HUES48 (cell line): Measurements from ENCODE around the gene CARD18.

Source experiments
- H3K27ac ChIP-seq: one replicate; pipeline ENCODE4 v1.7.0; 2013; ENCODE audit warnings: low read depth, low read length, inconsistent platforms
- H3K27me3 ChIP-seq: 2 replicates; pipeline ENCODE4 v1.6.1; 2013; ENCODE audit warnings: mild to moderate bottlenecking, low read length; ENCODE audit not compliant: control insufficient read depth, insufficient read depth
- H3K36me3 ChIP-seq: 2 replicates; pipeline ENCODE4 v1.6.1; 2013; ENCODE audit warnings: low read length; ENCODE audit not compliant: control insufficient read depth, insufficient read depth
- H3K4me1 ChIP-seq: 2 replicates; pipeline ENCODE4 v1.6.1; 2013; ENCODE audit warnings: mild to moderate bottlenecking, low read length; ENCODE audit not compliant: control insufficient read depth, insufficient read depth
- H3K4me3 ChIP-seq: 2 replicates; pipeline ENCODE4 v1.5.1; 2013; ENCODE audit warnings: mild to moderate bottlenecking, low read depth, low read length
- H3K9ac ChIP-seq: 2 replicates; pipeline ENCODE4 v1.6.1; 2013; ENCODE audit warnings: mild to moderate bottlenecking, low read depth, low read length, moderate library complexity
- H3K9me3 ChIP-seq: 2 replicates; pipeline ENCODE4 v1.6.1; 2013; ENCODE audit warnings: low read length; ENCODE audit not compliant: control insufficient read depth, insufficient read depth

CARD18 gene

DNA sequence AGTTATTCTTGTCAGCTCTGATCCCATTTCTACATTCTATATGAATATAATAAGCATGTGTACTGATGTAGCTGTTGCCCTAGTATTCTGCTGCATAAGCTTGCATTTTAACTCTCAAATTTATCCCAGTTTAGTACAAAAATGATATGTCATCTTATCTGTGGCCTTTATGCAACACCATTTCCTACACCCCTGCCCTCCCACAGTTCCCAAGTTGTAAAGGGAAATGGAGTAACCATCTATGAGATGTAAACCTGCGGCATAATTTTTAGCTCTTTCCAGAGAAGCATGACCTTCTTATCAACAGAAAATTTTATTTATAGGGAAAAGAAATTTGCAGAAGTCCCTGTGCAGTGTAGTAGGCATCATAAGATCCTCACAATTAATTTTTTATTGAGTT is 18.9 kb upstream of the CARD18 start:
- Histone ChIP-seq H3K9me3 (no peaks in the 10 kb centered on the region), H3K36me3 (no peaks in the 10 kb centered on the region), H3K27ac (no peak overlapping the region), H3K27me3 (no peaks in the 10 kb centered on the region), H3K9ac (no peak overlapping the region), H3K4me1 (no peaks in the 10 kb centered on the region), H3K4me3 (no peak overlapping the region)

DNA sequence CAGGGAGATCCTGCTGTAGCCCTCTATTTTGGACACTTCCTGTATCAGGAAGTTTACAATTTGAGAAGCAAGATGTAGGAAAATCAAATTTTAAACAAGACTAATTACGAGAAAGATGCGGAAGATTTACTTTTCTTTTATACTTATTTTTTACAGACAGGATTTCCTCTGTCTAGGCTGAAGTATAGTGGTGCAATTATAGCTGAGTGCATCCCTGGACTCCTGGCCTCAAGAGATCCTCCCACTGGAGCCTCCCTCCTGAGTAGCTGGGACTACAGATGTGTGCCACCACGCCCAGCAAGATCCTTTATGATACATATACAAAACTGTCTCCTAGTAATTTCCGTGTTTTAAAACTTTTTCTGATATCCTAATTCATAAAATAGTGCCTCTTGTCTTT is 17.2 kb upstream of the CARD18 start:
- Histone ChIP-seq H3K4me1 (0 out of 2 replicates have a peak, but pooled peaks cover 3% of the 10 kb centered on the region), H3K9me3 (no peaks in the 10 kb centered on the region), H3K27ac (no peak overlapping the region), H3K9ac (no peak overlapping the region), H3K4me3 (no peak overlapping the region), H3K36me3 (no peaks in the 10 kb centered on the region), H3K27me3 (no peaks in the 10 kb centered on the region)

DNA sequence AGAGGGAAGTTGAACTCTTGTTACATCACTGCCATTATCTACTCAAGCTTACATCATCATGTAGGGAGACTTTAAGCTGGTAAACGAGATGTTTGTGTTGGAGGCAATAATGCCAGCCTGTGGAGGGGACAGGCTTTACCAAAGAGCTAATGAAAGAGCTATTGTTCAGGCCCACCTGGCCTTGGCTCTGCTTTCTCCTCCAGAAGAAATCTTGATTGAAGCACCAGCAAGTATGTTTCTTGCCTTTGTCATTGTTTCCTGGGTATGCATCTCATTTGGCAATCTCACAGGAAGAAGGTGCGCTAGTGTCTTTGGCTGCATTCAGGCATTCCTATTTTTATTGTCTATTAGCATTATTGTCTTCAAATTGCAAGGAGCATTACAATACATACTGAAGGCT is 16.7 kb upstream of the CARD18 start:
- H3K27ac ChIP-seq: no peak overlapping the region
- no peaks in the 10 kb centered on the region for H3K9me3 ChIP-seq
- no peaks in the 10 kb centered on the region for H3K36me3 ChIP-seq

DNA sequence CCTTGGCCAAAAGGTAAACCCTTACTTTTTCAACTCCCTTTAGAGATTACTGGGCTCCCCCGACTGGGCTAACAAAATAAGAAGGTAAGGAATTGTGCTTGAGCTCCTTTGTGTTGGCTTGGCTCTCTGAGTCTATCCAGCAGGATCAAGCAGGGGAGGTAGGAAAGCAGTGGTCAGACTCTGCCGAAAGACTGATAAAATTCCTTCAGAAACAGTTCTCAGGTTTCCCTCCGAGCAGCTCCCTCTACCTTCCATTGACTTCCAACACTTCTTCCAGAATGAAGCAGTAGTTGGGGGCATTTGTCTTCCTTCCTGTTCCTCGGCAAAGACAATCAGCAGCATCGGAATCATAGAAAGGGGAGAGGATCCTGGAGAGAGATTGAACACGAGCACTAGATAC is 16.1 kb upstream of the CARD18 start:
- 0 out of 2 replicates have a peak, but pooled peaks cover 3% of the 10 kb centered on the region for H3K4me1 ChIP-seq
- no peak overlapping the region for H3K27ac ChIP-seq
- H3K36me3 ChIP-seq: no peaks in the 10 kb centered on the region
- H3K27me3 ChIP-seq: no peaks in the 10 kb centered on the region
- H3K4me3 ChIP-seq: no peak overlapping the region
- H3K9me3 ChIP-seq: no peaks in the 10 kb centered on the region
- no peak overlapping the region for H3K9ac ChIP-seq

More for the DNA sequence above, 16.7 kb upstream of the CARD18 start:
- no peak overlapping the region for H3K4me3 ChIP-seq
- no peak overlapping the region for H3K9ac ChIP-seq
- no peaks in the 10 kb centered on the region for H3K27me3 ChIP-seq
- 0 out of 2 replicates have a peak, but pooled peaks cover 3% of the 10 kb centered on the region for H3K4me1 ChIP-seq

DNA sequence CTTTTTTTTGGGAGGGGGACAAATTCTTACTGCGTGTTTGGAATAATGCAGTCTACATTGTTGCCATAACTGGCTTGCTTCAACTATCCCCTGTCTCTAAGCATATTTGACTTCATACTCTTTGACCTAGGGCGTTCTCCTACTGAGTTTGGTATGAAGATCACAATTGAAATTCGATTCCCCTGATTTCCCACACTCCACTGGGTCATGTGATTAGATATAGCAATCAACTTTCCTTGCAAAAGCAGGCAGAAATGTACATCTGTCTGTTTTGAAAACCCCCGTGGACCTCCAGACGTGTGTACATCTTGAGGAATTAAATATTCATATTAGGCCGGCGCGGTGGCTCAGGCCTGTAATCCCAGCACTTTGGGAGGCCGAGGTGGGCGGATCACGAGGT is 13.8 kb upstream of the CARD18 start:
- Histone ChIP-seq H3K9ac (no peak overlapping the region), H3K4me3 (no peak overlapping the region), H3K27me3 (no peaks in the 10 kb centered on the region), H3K4me1 (0 out of 2 replicates have a peak, but pooled peaks cover 3% of the 10 kb centered on the region), H3K36me3 (no peaks in the 10 kb centered on the region), H3K27ac (no peak overlapping the region), H3K9me3 (no peaks in the 10 kb centered on the region)

DNA sequence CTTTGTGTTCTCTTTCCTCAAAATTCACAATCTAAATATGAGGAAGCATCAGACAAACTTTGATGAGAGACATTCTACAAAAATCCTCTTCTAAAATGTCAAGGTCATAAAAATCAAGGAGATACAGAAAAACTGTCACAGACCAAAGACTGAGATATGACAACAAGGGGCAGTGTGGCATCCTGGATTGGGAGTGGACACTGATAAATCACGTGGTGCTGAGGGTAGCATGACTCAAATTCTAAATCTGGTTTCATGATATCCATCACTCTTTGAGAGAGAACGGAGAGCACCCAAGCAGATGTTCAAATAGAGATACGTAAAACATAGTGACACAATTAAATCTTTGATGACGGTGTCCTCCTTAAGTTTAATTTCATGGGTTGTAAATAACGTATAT is 13.0 kb upstream of the CARD18 start:
- no peaks in the 10 kb centered on the region for H3K36me3 ChIP-seq
- H3K27me3 ChIP-seq: no peaks in the 10 kb centered on the region
- H3K9me3 ChIP-seq: no peaks in the 10 kb centered on the region
- H3K4me1 ChIP-seq: 0 out of 2 replicates have a peak, but pooled peaks cover 3% of the 10 kb centered on the region
- no peak overlapping the region for H3K4me3 ChIP-seq
- no peak overlapping the region for H3K27ac ChIP-seq
- H3K9ac ChIP-seq: no peak overlapping the region

DNA sequence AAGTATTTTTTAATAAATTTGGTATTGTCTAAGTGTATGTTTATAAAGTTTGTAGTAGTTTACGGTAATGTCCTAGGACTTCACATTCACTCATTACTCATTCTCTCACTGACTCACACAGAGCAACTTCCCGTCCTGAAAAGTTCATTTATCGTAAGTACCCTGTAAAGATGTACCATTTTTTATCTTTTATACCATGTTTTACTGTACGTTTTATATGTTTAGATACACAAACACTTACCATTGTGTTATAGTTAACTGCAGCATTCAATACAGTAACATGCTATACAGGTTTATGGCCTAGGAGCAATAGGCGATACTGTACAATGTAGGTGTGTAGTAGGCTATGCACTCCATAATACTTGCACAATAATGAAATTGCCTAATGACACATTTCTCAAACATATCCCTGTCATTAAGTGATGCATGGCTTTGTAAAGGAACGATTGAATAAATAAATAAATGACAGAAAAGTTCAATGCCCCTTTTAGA is 12.5 kb upstream of the CARD18 start:
- Histone ChIP-seq H3K27me3 (no peaks in the 10 kb centered on the region), H3K9me3 (no peaks in the 10 kb centered on the region), H3K36me3 (no peaks in the 10 kb centered on the region), H3K9ac (no peak overlapping the region), H3K27ac (no peak overlapping the region), H3K4me3 (no peak overlapping the region), H3K4me1 (0 out of 2 replicates have a peak, but pooled peaks cover 3% of the 10 kb centered on the region)

DNA sequence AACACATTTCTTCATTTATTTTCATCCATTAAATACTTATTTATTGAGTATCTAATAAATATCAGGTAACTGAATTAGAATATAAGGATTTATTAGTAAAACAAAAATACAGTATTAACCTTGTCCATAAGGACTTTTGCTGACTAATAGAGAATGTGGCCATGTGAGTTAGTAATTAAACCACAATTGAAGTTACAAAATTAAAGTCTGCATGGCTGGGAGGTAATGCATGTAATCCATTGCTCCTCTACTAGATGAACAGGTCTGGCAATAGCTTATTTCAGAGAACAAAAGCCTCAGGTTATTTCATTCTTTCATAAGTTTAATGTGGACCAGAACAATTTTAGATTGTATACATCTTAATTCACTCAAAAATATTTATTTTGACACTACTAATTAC is 9.9 kb upstream of the CARD18 start:
- H3K9me3 ChIP-seq: no peaks in the 10 kb centered on the region
- no peak overlapping the region for H3K9ac ChIP-seq
- H3K27ac ChIP-seq: no peak overlapping the region
- H3K4me3 ChIP-seq: no peak overlapping the region
- 0 out of 2 replicates have a peak, but pooled peaks cover 3% of the 10 kb centered on the region for H3K4me1 ChIP-seq
- H3K27me3 ChIP-seq: no peaks in the 10 kb centered on the region
- H3K36me3 ChIP-seq: no peaks in the 10 kb centered on the region

DNA sequence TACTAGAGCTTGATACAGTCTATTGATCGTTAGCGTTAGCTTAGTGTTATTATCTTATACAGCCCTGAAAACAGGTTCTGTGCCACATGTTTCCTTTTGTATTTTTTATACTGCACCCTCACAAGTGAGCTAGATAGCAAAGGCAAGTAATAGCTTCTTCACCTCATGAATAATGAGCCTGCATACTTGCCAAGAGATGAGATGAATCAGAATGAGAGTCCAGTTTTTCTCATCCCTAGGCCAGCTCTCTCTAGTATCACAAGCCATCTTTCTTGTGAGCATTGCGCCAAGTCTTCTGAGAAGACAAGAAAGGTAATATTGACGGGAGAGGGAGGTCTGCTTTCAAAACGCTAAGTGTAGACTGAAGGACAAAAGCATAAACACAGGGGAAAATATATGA is 8.7 kb upstream of the CARD18 start:
- H3K9me3 ChIP-seq: no peaks in the 10 kb centered on the region
- H3K27me3 ChIP-seq: no peaks in the 10 kb centered on the region
- no peak overlapping the region for H3K9ac ChIP-seq
- H3K36me3 ChIP-seq: no peaks in the 10 kb centered on the region
- 0 out of 2 replicates have a peak, but pooled peaks cover 1% of the 10 kb centered on the region for H3K4me1 ChIP-seq
- H3K4me3 ChIP-seq: no peak overlapping the region
- no peak overlapping the region for H3K27ac ChIP-seq

DNA sequence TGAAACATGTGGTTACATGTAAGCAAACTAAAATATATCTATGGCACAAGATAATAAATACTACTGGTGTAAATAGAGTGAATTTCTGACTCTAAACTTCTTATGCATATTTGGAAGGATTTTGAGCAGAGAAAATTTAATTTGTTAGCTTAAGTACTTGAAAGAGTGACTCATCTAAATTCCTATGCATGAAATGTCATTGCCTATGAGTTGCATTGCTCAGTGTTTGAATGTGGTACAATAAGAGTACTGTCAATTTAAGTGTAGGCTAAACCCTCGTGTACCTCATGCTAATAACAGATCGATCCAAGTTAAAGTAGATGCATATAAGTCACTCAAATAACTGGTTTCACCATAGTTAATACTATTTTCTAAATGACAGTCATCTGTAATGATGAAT is 5.3 kb upstream of the CARD18 start:
- Histone ChIP-seq H3K27me3 (no peaks in the 10 kb centered on the region), H3K36me3 (no peaks in the 10 kb centered on the region), H3K9ac (no peak overlapping the region), H3K4me1 (no peaks in the 10 kb centered on the region), H3K9me3 (no peaks in the 10 kb centered on the region), H3K27ac (no peak overlapping the region), H3K4me3 (no peak overlapping the region)

DNA sequence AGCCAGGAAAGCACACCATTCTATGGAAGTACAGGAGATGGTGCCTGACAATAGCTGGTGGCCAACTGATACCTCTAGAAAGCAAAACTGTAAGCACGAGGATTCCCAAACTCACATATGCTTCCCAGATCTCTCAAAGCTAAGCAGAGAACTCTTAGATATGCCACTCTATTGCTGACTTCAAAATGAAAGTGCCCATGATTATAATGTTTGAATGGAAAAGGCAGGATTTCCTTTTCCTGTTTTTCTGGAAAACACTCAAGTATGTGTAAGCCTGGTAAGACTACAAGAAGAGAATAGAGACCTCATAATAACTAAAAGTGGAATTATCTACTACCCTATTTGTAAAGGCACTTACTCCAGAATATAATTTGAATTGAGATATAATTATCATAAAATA is 2.6 kb upstream of the CARD18 start:
- Histone ChIP-seq H3K27me3 (no peaks in the 10 kb centered on the region), H3K36me3 (no peaks in the 10 kb centered on the region), H3K4me3 (no peak overlapping the region), H3K4me1 (no peaks in the 10 kb centered on the region), H3K9me3 (no peaks in the 10 kb centered on the region), H3K9ac (no peak overlapping the region), H3K27ac (no peak overlapping the region)

DNA sequence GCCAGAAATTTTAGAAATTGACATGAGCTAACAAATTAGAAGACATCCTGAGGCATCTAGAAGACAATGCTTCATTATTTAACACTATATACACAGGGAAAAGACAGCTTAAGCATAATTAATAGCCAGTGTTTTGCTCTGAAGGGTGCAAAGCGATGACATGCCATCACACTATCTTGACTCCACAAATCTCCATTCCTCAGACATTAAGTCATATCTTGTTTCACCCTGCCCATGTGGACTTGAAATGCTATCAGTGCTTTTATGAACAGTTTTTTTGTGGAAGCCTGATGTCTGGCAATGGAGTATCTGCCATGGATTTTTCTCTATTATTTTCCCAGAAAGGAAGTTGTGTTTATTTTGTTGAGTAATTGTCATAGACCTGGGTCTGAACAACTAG is 2.3 kb downstream of the CARD18 start:
- Histone ChIP-seq H3K4me1 (no peaks in the 10 kb centered on the region), H3K9ac (no peak overlapping the region), H3K9me3 (peaks cover 3% of the 10 kb centered on the region; the same call in 1 of the 2 replicates), H3K36me3 (no peaks in the 10 kb centered on the region), H3K4me3 (no peak overlapping the region), H3K27ac (no peak overlapping the region), H3K27me3 (no peaks in the 10 kb centered on the region)
